Dendritic cell treated with granulocyte-macrophage colony-stimulating factor and Interleukin-4, amounts not matched to agents 40 ng/mL and 50 ng/mL, for 4 days (primary cell): Measurements from ENCODE around the gene OSGIN1.

ENCODE experiments used
- H3K27ac Mint-ChIP-seq: one replicate; pipeline ENCODE4 v1.8.0; 2022; ENCODE audit warnings: mild to moderate bottlenecking, mixed read lengths
- H3K27me3 Mint-ChIP-seq: one replicate; pipeline ENCODE4 v1.8.0; 2022; ENCODE audit warnings: mild to moderate bottlenecking, mixed read lengths
- H3K36me3 Mint-ChIP-seq: one replicate; pipeline ENCODE4 v1.8.0; 2022; ENCODE audit warnings: low read depth, mixed read lengths
- H3K4me1 Mint-ChIP-seq: one replicate; pipeline ENCODE4 v1.8.0; 2022; ENCODE audit warnings: low read depth, mixed read lengths
- H3K4me3 Mint-ChIP-seq: one replicate; pipeline ENCODE4 v1.8.0; 2022; ENCODE audit warnings: mild to moderate bottlenecking, moderate library complexity, mixed read lengths
- H3K9me3 Mint-ChIP-seq: one replicate; pipeline ENCODE4 v1.8.0; 2022; ENCODE audit warnings: mixed read lengths
- intact Hi-C: fragments of 100-400 bp; cut with micrococcal nuclease; formaldehyde crosslinking; loops from one replicate; pipeline ENCODE4 v1.15.0; 2022

Gene OSGIN1

GRCh38 chr16:83953796-83954576 lies 946 bp downstream of the OSGIN1 start:
- Mint-ChIP-seq H3K4me1 (peaks cover 41% of the 10 kb centered on the region), H3K9me3 (no peaks in the 10 kb centered on the region), H3K27ac (peak overlapping the region; percentile 89)

GRCh38 chr16:83954577-83955016 lies 1.6 kb downstream of the OSGIN1 start:
- peak overlapping the region; percentile 77 for H3K4me3 Mint-ChIP-seq
- intact Hi-C loops = loop anchor here (5.0 kb wide), 2 partner anchors 108 to 553 kb away; no protein-coding TSS in a partner anchor

More at GRCh38 chr16:83953796-83954576, 946 bp downstream of the OSGIN1 start:
- H3K4me3 Mint-ChIP-seq = peak overlapping the region; percentile 77
- intact Hi-C loops = no loop called here
- peaks cover 22% of the 10 kb centered on the region for H3K36me3 Mint-ChIP-seq
- H3K27me3 Mint-ChIP-seq = peaks cover 2% of the 10 kb centered on the region

GRCh38 chr16:83955218-83956130 lies 2.4 kb downstream of the OSGIN1 start:
- H3K27me3 Mint-ChIP-seq = peaks cover 2% of the 10 kb centered on the region
- H3K36me3 Mint-ChIP-seq = peaks cover 37% of the 10 kb centered on the region
- H3K4me3 Mint-ChIP-seq = no peak overlapping the region
- peaks cover 46% of the 10 kb centered on the region for H3K4me1 Mint-ChIP-seq
- peak overlapping the region; percentile 89 for H3K27ac Mint-ChIP-seq
- intact Hi-C loops = loop anchor here (5.0 kb wide), 2 partner anchors 107 to 552 kb away; no protein-coding TSS in a partner anchor
- no peaks in the 10 kb centered on the region for H3K9me3 Mint-ChIP-seq

More at GRCh38 chr16:83954577-83955016, 1.6 kb downstream of the OSGIN1 start:
- H3K9me3 Mint-ChIP-seq = no peaks in the 10 kb centered on the region
- peaks cover 2% of the 10 kb centered on the region for H3K27me3 Mint-ChIP-seq
- peak overlapping the region; percentile 89 for H3K27ac Mint-ChIP-seq
- peaks cover 41% of the 10 kb centered on the region for H3K4me1 Mint-ChIP-seq
- peaks cover 28% of the 10 kb centered on the region for H3K36me3 Mint-ChIP-seq

GRCh38 chr16:83956336-83957289 lies 3.6 kb downstream of the OSGIN1 start:
- peaks cover 48% of the 10 kb centered on the region for H3K36me3 Mint-ChIP-seq
- no peaks in the 10 kb centered on the region for H3K9me3 Mint-ChIP-seq
- H3K27ac Mint-ChIP-seq = no peak overlapping the region
- no peak overlapping the region for H3K4me3 Mint-ChIP-seq
- peaks cover 41% of the 10 kb centered on the region for H3K4me1 Mint-ChIP-seq
- peaks cover 2% of the 10 kb centered on the region for H3K27me3 Mint-ChIP-seq
- intact Hi-C loops = loop anchor here (5.0 kb wide), 2 partner anchors 106 to 551 kb away; no protein-coding TSS in a partner anchor

GRCh38 chr16:83957296-83957855 lies 4.3 kb downstream of the OSGIN1 start:
- H3K27ac Mint-ChIP-seq = no peak overlapping the region
- H3K27me3 Mint-ChIP-seq = peaks cover 2% of the 10 kb centered on the region
- no peak overlapping the region for H3K4me3 Mint-ChIP-seq
- H3K36me3 Mint-ChIP-seq = peaks cover 56% of the 10 kb centered on the region
- H3K4me1 Mint-ChIP-seq = peaks cover 40% of the 10 kb centered on the region
- intact Hi-C loops = loop anchor here (5.0 kb wide), 2 partner anchors 105 to 550 kb away; no protein-coding TSS in a partner anchor
- no peaks in the 10 kb centered on the region for H3K9me3 Mint-ChIP-seq

GRCh38 chr16:83958137-83958845 lies 5.3 kb downstream of the OSGIN1 start:
- Mint-ChIP-seq H3K27ac (no peak overlapping the region), H3K36me3 (peaks cover 65% of the 10 kb centered on the region), H3K4me1 (peaks cover 36% of the 10 kb centered on the region), H3K27me3 (peaks cover 2% of the 10 kb centered on the region), H3K4me3 (no peak overlapping the region), H3K9me3 (no peaks in the 10 kb centered on the region)
- intact Hi-C loops = loop anchor here (5.0 kb wide), 2 partner anchors 104 to 549 kb away; no protein-coding TSS in a partner anchor

GRCh38 chr16:83958846-83959565 lies 6.0 kb downstream of the OSGIN1 start:
- intact Hi-C loops = loop anchor here (5.0 kb wide), 2 partner anchors 103 to 548 kb away; no protein-coding TSS in a partner anchor
- Mint-ChIP-seq H3K27me3 (peaks cover 2% of the 10 kb centered on the region), H3K27ac (no peak overlapping the region), H3K36me3 (peaks cover 72% of the 10 kb centered on the region), H3K4me3 (no peak overlapping the region), H3K9me3 (no peaks in the 10 kb centered on the region), H3K4me1 (peaks cover 30% of the 10 kb centered on the region)

- no peak overlapping the region for H3K27ac Mint-ChIP-seq
- peaks cover 79% of the 10 kb centered on the region for H3K36me3 Mint-ChIP-seq
- no peak overlapping the region for H3K4me3 Mint-ChIP-seq
- intact Hi-C loops = loop anchor here (5.0 kb wide), 2 partner anchors 102 to 547 kb away; no protein-coding TSS in a partner anchor
- no peaks in the 10 kb centered on the region for H3K9me3 Mint-ChIP-seq
- H3K4me1 Mint-ChIP-seq = peaks cover 22% of the 10 kb centered on the region
- peaks cover 1% of the 10 kb centered on the region for H3K27me3 Mint-ChIP-seq
These were observed 6.8 kb downstream of the OSGIN1 start for GRCh38 chr16:83959656-83960434.

- H3K36me3 Mint-ChIP-seq = peaks cover 87% of the 10 kb centered on the region
- intact Hi-C loops = no loop called here
- peak overlapping the region; percentile 40 for H3K27ac Mint-ChIP-seq
These were observed 7.6 kb downstream of the OSGIN1 start for GRCh38 chr16:83960521-83961249.

GRCh38 chr16:83961591-83961990 lies 8.6 kb downstream of the OSGIN1 start:
- peaks cover 96% of the 10 kb centered on the region for H3K36me3 Mint-ChIP-seq
- no peak overlapping the region for H3K4me3 Mint-ChIP-seq

More at GRCh38 chr16:83960521-83961249, 7.6 kb downstream of the OSGIN1 start:
- Mint-ChIP-seq H3K27me3 (no peaks in the 10 kb centered on the region), H3K4me1 (peaks cover 20% of the 10 kb centered on the region), H3K4me3 (no peak overlapping the region), H3K9me3 (no peaks in the 10 kb centered on the region)

More at GRCh38 chr16:83961591-83961990, 8.6 kb downstream of the OSGIN1 start:
- intact Hi-C loops = no loop called here
- peak overlapping the region; percentile 40 for H3K27ac Mint-ChIP-seq
- H3K27me3 Mint-ChIP-seq = no peaks in the 10 kb centered on the region
- H3K4me1 Mint-ChIP-seq = peaks cover 12% of the 10 kb centered on the region
- no peaks in the 10 kb centered on the region for H3K9me3 Mint-ChIP-seq
